ENCODE results near the gene HUNK.
A peak's percentile ranks its signal among the peaks of the same experiment; 100 is the strongest.

HUNK gene

GRCh38 chr21:31898933-31899630 is 26.3 kb downstream of the HUNK start:
- no peak for DNase-seq

GRCh38 chr21:31900121-31900895 is 27.5 kb downstream of the HUNK start:
- DNase-seq: no peak

DNA sequence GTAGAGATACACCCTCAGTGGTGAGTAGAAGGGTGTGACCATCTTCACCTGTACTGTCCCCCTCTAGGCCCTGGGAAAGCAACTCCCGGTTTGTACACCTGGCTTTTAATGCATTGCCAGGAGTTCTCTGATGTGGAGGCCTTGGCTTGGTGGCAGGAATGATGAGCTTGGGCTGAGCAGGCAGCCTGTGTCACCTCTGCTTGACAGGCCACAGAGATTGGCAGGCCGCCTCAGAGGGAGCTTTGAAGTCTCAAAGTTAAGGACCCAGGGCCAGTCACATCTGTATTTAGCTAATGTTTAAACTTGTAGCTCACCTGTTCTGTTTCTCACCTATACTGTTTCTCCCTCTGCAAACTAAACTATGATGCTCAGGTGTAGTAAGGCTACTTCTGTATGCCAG is 28.5 kb downstream of the HUNK start:
- DNase-seq: no peak

- no peak for DNase-seq
Observed at GRCh38 chr21:31902438-31902837, 29.6 kb downstream of the HUNK start.

- DNase-seq: no peak
Observed at GRCh38 chr21:31903896-31904295, 31.1 kb downstream of the HUNK start.

GRCh38 chr21:31905503-31906451 is 33.0 kb downstream of the HUNK start:
- DNase-seq: no peak

GRCh38 chr21:31908106-31909031 is 35.5 kb downstream of the HUNK start:
- DNase-seq: peak; percentile 34

DNA sequence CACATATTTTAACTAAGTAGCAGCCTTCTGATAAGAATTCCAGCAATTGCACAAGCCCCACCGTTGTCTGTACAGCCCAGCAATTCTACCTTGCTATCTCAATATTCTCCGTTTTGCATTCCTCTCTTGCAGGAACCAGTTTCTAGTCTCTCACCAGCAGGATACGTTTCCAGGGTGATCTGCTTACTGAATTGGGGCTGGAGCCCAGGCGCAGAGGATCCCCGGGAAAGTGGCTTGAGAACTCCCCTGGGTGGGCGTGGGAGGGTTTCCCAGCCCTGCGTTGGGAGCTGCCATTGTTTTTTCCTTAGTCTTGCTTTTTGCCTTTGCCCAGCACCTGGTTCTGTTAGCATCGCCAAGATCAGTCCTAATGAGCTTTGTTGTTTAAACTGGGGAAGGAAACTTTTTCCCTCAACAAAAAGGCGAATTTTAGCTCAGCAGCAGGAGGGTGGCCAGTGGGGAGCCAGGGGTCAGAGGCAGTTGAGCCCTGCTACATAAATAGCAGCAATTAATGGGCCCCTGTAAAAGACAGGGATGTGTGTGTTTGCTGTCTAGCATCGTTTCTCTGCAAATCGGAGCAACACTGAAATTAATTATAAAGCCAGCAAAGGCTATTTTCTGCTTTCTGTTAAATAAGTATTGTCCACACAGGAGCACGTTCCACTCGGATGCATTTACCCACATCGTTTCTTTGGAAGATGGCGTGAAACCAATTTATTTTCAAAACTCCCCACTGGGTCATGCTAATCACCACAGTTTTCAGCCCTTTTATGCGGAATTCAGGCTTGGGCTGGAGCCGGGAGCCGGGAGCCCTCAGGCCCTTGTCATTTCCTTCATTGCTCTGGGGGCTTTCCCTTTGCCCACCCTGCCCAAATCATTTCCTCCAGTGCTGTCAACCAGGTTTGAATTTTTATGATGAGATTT is 36.6 kb downstream of the HUNK start:
- no peak for DNase-seq

- DNase-seq: no peak
Observed at GRCh38 chr21:31910074-31910470, 37.3 kb downstream of the HUNK start.

- peak; percentile 82 for DNase-seq
Observed at GRCh38 chr21:31911138-31911907, 38.5 kb downstream of the HUNK start.

GRCh38 chr21:31912501-31912900 is 39.7 kb downstream of the HUNK start:
- DNase-seq: no peak

- DNase-seq: no peak
Observed at GRCh38 chr21:31913182-31913608, 40.4 kb downstream of the HUNK start.

DNA sequence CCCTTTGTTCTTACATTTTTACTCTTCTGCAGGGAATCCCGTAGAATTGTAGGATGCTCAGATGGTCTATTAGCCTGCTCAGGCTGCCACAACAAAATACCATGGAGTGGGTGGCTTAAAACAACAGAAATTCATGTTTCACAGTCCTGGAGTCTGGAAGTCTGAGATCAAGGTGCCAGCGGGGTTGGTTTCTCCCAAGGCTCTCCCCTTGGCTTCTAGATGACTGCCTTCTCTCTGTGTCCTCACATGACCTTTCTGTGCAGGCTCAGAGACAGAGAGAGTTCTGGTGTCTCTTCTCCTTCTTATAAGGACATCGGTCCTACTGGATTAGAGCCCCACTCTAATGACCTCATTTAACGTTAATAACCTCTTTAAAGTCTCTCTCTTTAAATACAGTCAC is 41.7 kb downstream of the HUNK start:
- DNase-seq: no peak

DNA sequence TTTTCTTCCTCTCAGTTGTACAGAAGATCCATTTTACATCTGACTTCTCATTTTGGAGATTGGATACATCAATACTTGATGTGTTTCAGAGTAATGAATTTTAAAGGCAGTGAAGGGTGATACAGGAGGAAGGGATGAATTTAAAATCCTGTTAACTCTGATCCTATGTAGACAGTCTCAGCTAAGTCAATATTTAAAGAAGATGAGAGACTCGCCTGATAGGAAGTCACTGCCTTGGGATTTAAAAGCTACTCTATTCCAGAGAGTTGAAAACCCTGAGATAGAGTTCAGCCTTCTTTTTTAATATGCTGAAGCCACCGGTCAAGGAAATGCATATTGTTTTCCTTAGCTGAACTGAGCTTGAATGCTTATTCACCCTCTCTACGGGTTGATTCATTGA is 42.7 kb downstream of the HUNK start:
- no peak for DNase-seq

GRCh38 chr21:31917108-31917507 is 44.3 kb downstream of the HUNK start:
- DNase-seq: no peak

DNA sequence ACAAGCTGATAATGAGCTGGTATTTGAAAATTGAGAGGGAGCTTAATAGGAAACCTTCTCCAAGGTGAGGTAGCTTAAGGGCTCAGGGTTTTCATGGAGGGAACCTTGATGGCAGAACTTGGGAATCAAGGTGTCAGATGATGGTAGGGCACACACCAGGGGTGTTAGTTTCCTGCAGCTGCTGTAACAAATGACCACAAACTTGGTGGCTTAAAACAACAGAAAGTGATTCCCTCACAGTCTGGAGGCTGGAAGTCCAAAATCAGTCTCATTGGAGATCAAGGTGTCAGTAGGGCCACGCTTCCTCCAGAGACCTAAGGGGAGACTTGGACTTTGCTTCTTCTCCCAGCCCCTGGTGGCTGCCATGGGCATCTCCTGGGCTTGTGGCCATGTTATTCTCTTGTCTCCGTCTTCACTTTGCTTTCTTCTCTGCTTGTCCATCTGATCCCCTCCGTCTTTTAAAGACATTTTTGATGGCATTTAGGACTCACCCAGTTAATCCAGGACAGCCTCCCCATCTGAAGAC is 45.5 kb downstream of the HUNK start:
- no peak for DNase-seq

DNA sequence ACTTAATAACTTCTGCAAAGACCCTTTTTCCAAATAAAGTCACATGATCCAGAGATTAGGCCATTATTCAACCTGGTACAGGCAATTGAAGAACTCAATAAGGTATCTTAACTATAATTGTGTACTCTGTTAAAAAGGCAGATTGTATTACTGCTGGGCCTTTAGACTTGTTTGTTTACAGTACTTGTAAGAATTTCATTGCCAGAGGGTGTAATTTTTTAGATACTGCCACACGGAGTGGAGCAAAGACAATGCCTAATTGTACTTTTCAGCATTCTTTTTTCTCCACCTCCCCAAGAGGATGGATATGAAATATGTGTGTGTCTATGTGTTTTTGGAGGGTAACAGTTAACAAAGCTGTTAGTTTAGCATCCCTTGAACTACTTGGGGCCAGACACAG is 47.5 kb downstream of the HUNK start:
- DNase-seq: no peak

DNA sequence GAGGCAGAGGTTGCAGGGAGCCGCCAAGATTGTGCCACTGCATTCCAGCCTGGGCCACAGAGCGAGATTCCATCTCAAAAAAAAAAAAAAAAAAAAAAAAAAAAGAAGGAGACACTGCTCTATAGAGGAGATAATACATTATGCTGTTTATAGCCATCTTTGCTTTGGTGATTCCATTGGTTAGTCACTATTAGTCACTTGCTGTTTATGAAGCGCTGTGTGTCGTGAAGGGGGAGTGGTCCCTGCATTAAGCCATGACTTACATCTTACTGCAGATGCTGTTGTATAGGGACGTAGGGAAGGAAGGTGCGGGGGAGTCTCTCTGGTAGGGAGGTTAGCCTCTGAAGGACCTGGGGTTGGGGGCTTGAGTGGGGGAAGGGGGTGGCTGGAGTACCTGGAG is 48.3 kb downstream of the HUNK start:
- DNase-seq: no peak

DNA sequence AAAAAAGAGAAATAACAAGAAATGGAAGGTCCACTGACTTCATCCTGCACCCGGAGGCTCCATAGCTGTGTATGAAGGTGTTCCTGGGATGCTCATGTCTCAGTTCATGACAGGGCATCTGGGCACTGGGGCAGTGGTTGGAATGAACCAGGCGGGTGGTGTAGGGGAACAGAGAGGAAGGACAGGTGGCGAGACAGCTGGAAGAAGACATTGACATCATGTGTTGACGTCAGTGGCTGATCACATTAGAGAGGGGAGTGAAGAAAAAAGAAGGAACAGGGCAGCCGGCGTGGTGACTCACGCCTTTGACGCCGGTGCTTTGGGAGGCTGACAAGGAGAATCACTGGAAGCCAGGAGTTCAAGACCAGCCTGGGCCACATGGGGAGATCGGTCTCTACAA is 50.1 kb downstream of the HUNK start:
- DNase-seq: no peak

DNA sequence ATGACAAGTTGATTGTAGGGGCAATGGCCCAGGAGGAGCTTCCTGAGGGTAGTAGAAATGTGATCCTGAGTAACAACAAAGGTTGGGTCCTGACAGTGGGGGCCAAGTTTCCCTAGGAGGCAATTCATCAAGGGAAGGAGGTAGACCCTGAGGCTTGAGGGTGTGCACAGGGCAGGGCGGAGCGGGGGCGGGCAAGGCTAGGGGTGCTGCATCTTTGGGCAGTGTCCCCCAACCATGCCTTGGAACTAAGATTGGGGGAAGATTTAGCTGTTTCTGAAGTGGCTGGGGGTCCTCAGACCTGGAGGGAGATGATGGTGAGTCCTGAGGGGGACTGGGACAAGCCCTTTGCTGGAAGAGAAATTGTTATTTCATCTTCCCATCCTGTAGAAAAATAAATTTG is 50.9 kb downstream of the HUNK start:
- no peak for DNase-seq

Data from EL (cell line).